Fibroblast of pulmonary artery (primary cell): ENCODE measurements around the gene NAXE.
A peak's percentile ranks its signal among the peaks of the same experiment; 100 is the strongest.

Experiments
- DNase-seq: peaks from one replicate; pipeline ENCODE4 v3.0.0-alpha.2; 2010; ENCODE audit warnings: low read depth
- H3K4me3 ChIP-seq: replicated peaks from 2 replicates; pipeline ENCODE4 v1.5.1; 2011; ENCODE audit warnings: low read depth, mild to moderate bottlenecking, control low read depth, low read length, moderate library complexity
- CTCF ChIP-seq: IDR thresholded peaks from 2 replicates; pipeline ENCODE4 v1.5.1; 2011; ENCODE audit warnings: mild to moderate bottlenecking, control low read depth, low read length, inconsistent platforms; ENCODE audit errors: missing control alignments

The NAXE gene

DNA sequence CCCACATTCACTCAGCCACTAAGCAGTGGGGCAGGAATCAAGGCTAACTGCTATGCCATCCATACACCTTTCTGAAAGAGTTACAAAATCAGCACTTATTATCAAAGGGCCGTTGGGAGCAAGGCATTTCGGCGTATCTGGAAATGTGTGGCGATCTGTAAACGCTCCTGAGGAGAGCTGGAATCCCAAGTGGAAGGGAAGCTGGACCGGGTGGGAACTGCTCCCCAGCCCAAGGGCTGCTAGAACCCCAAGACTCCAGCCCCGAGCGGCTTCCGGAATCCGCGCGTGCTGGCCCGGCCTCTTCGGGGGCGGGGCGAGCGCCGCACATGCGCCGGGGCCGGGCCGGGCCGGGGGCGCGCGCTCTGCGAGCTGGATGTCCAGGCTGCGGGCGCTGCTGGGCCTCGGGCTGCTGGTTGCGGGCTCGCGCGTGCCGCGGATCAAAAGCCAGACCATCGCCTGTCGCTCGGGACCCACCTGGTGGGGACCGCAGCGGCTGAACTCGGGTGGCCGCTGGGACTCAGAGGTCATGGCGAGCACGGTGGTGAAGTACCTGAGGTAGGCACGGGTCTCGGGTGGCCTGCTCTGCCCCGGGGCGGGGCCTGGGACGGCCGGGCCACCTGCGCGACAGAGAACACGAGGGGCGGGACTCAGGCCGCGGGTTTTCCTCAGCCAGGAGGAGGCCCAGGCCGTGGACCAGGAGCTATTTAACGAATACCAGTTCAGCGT lies at the start of gene NAXE:
Gene NAXE, plus strand, starts transcription at position 345 of the 726 bp plus-strand sequence. Its CDS starts 29 bp downstream, at position 374.
- TF ChIP-seq CTCF, result no peak
- H3K4me3 ChIP-seq, result peak within 1 kb of the TSS; percentile 80
- peak; percentile 37 for DNase-seq

DNA sequence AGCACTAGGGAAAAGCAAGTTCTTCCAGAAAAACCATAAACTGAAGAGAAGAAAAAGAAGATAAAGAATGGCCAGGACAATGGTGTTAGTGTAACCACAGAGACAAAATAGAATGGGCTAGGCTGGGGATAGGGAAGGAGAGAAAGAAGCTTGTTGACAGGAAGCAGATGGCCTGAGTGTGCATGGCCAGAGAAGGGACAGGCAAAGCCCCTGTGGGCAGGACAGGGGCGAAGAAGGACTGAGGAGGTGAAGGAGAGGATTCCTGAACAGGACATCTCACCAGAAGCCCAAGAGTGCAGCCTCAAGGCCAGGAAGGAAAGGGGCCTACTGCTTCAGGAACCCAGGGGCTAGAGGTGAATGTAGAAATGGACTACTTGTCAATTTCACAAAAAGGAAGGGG lies 48.5 kb upstream of the NAXE start:
- DNase-seq, result peak; percentile 8
- TF ChIP-seq CTCF, result no peak
- H3K4me3 ChIP-seq, result no peak overlapping the region

- no peak overlapping the region for H3K4me3 ChIP-seq
- no peak for TF ChIP-seq CTCF
Observed at GRCh38 chr1:156544592-156545102, 46.9 kb upstream of the NAXE start.

DNA sequence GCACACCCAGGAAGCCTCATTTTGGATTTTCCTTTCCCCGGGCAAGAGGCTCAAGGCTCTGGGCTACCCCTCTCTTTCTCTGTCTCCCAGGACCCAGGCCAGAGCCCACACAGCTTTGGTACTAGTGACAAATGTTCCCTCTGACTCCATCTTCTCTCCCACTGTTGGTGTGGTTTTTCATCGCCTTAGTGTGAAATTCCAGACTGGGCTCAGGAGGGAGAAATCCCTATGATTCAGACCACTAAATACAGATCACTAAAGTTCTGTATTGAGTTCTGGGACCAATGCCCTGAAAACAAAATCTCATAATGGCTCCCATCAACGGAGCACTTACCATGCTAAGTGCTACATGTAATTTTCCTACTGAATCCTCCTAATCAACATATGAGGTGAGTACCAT lies 45.3 kb upstream of the NAXE start:
- no peak overlapping the region for H3K4me3 ChIP-seq
- TF ChIP-seq CTCF, result no peak
- no peak for DNase-seq

More at GRCh38 chr1:156544592-156545102, 46.9 kb upstream of the NAXE start:
- no peak for DNase-seq

- H3K4me3 ChIP-seq, result no peak overlapping the region
- no peak for TF ChIP-seq CTCF
- DNase-seq, result no peak
Observed at GRCh38 chr1:156547434-156547833, 44.1 kb upstream of the NAXE start.

GRCh38 chr1:156547982-156548381 lies 43.6 kb upstream of the NAXE start:
- H3K4me3 ChIP-seq, result no peak overlapping the region
- no peak for TF ChIP-seq CTCF
- DNase-seq, result no peak

DNA sequence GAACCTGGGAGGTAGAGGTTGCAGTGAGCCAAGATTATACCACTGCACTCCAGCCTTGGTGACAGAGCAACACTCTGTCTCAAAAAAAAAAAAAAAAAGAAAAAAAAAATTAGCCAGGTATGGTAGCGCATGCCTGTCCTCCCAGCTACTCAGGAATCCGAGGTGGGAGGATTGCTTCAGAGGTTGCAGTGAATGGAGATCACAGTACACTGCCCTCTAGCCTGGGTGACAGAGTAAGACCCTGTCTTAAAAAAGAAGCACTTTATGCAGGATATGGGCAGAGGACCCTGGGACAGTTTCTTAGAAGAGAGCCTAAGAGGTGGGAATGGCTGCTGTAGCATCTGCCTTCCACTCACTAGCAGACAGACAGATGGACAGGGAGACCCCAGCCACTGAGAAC lies 42.2 kb upstream of the NAXE start:
- DNase-seq, result no peak
- no peak for TF ChIP-seq CTCF
- H3K4me3 ChIP-seq, result no peak overlapping the region
